Natural killer cell (primary cell): ENCODE results near the gene FAR2. TPM values are rescaled to one million over a fixed set of nuclear protein-coding genes. Genes with fewer than 3 reads are reported as not detected.

ENCODE experiments used
- ATAC-seq, 3 donors: fragments of 150-1000 bp in 2 of 3; fragments of 200-7000 bp in 1 of 3; cut with Tn5 transposase; 1 replicate in 1 of 3; 2 replicates in 2 of 3; pipeline ENCODE4 v1.10.0; 2021; ENCODE audit warnings: mild to moderate bottlenecking in 2 of 3, moderate library complexity in 2 of 3
- DNase-seq, 2 donors: peaks; one replicate each; pipeline versions ENCODE4 v3.0.0 to v3.0.0-alpha.2; 2013 to 2021; ENCODE audit warnings: mixed read lengths in 1 of 2
- H3K27ac ChIP-seq: one replicate; pipeline ENCODE4 v1.5.1; 2013; ENCODE audit warnings: mild to moderate bottlenecking, low read length
- H3K27me3 ChIP-seq: one replicate; pipeline ENCODE4 v1.6.1; 2013; ENCODE audit warnings: low read length; ENCODE audit not compliant: control insufficient read depth, insufficient read depth
- H3K36me3 ChIP-seq: one replicate; pipeline ENCODE4 v1.6.1; 2013; ENCODE audit warnings: low read length; ENCODE audit not compliant: control insufficient read depth, insufficient read depth
- H3K4me1 ChIP-seq: one replicate; pipeline ENCODE4 v1.6.1; 2013; ENCODE audit warnings: low read length; ENCODE audit not compliant: control insufficient read depth, insufficient read depth
- H3K4me3 ChIP-seq: one replicate; pipeline ENCODE4 v1.5.1; 2013; ENCODE audit warnings: low read length
- H3K9me3 ChIP-seq: one replicate; pipeline ENCODE4 v1.6.1; 2013; ENCODE audit warnings: low read length; ENCODE audit not compliant: control insufficient read depth, insufficient read depth
- H3K27ac Mint-ChIP-seq, 2 donors: one replicate each; pipeline ENCODE4 v1.8.0; 2022; ENCODE audit warnings: mild to moderate bottlenecking in 2 of 2, mixed read lengths in 2 of 2, moderate library complexity in 1 of 2
- H3K27me3 Mint-ChIP-seq, 2 donors: one replicate each; pipeline ENCODE4 v1.8.0; 2022; ENCODE audit warnings: low read depth in 2 of 2, mixed read lengths in 2 of 2
- H3K36me3 Mint-ChIP-seq: one replicate; pipeline ENCODE4 v1.8.0; 2022; ENCODE audit warnings: mixed read lengths
- H3K4me1 Mint-ChIP-seq, 2 donors: one replicate each; pipeline ENCODE4 v1.8.0; 2022; ENCODE audit warnings: mixed read lengths in 2 of 2
- H3K4me3 Mint-ChIP-seq: one replicate; pipeline ENCODE4 v1.8.0; 2022; ENCODE audit warnings: mild to moderate bottlenecking, moderate library complexity, mixed read lengths
- H3K9me3 Mint-ChIP-seq, 2 donors: one replicate each; pipeline ENCODE4 v1.8.0; 2022; ENCODE audit warnings: mixed read lengths in 2 of 2
- CTCF ChIP-seq: fragments of 200-600 bp; IDR thresholded peaks from one replicate; pipeline ENCODE4 v1.8.0; 2022; ENCODE audit warnings: antibody characterized with exemption
- WGBS: methylation state at CpG from one replicate; pipeline ENCODE4 v1.1.7; 2013; ENCODE audit warnings: missing lambda C conversion rate; ENCODE audit not compliant: insufficient coverage; 5-methylcytosine and 5-hydroxymethylcytosine counted together
- intact Hi-C: fragments of 100-400 bp; cut with micrococcal nuclease; formaldehyde crosslinking; loops from one replicate; pipeline ENCODE4 v1.14.2; 2022
- total RNA-seq, 4 donors: library from RNA; stranded (reverse); fragments of 120-200 nt in 1 of 4; gene quantifications; one replicate each; pipeline versions ENCODE4 v1.2.3 to v1.2.4, GENCODE V29; 2013 to 2022

The FAR2 gene
- total RNA-seq, 3 donors from 2014 or later (not counting 1 experiment from before 2014, with no cell fraction given): 1.5 to 3.5 (median 1.7) TPM

- no peaks in the 10 kb centered on the region for H3K4me1 ChIP-seq
- Mint-ChIP-seq H3K27ac (no peak overlapping the region), H3K27me3 (peaks cover 0 to 2% of the 10 kb centered on the region in 2 donors), H3K36me3 (no peaks in the 10 kb centered on the region), H3K4me3 (no peak overlapping the region), H3K4me1 (no peaks in the 10 kb centered on the region), H3K9me3 (no peaks in the 10 kb centered on the region)
- H3K27ac ChIP-seq: no peak overlapping the region
- intact Hi-C loops: no loop called here
- no peaks in the 10 kb centered on the region for H3K27me3 ChIP-seq
- WGBS: 91% methylated on average over 2 of the region's 3 CpGs
- H3K36me3 ChIP-seq: no peaks in the 10 kb centered on the region
- no peak for TF ChIP-seq CTCF
- DNase-seq (no peak), ATAC-seq (no peak)
- H3K4me3 ChIP-seq: no peak overlapping the region
- H3K9me3 ChIP-seq: no peaks in the 10 kb centered on the region
These were observed 96.2 kb downstream of the FAR2 start for GRCh38 chr12:29245246-29245645.

- intact Hi-C loops: no loop called here
- WGBS: no CpG with 5 or more reads among the region's 2 CpGs
These were observed 100.9 kb downstream of the FAR2 start for GRCh38 chr12:29249930-29250329.

GRCh38 chr12:29253906-29254625, 105.0 kb downstream of the FAR2 start:
- no peaks in the 10 kb centered on the region for H3K36me3 Mint-ChIP-seq
- Histone ChIP-seq H3K4me3 (no peak overlapping the region), H3K27me3 (no peaks in the 10 kb centered on the region), H3K27ac (no peak overlapping the region), H3K36me3 (no peaks in the 10 kb centered on the region), H3K4me1 (no peaks in the 10 kb centered on the region), H3K9me3 (no peaks in the 10 kb centered on the region)
- TF ChIP-seq CTCF: no peak
- H3K27ac Mint-ChIP-seq: no peak overlapping the region
- WGBS: 97% methylated on average over 2 of the region's 2 CpGs
- H3K27me3 Mint-ChIP-seq: no peaks in the 10 kb centered on the region
- H3K4me3 Mint-ChIP-seq: no peak overlapping the region
- H3K9me3 Mint-ChIP-seq: no peaks in the 10 kb centered on the region
- ATAC-seq (no peak), DNase-seq (no peak)
- intact Hi-C loops: no loop called here
- H3K4me1 Mint-ChIP-seq: peaks cover 0 to 12% of the 10 kb centered on the region in 2 donors

More at GRCh38 chr12:29249930-29250329, 100.9 kb downstream of the FAR2 start:
- no peak for TF ChIP-seq CTCF
- DNase-seq (no peak), ATAC-seq (no peak)
- no peak overlapping the region for H3K4me3 ChIP-seq
- no peaks in the 10 kb centered on the region for H3K27me3 ChIP-seq
- H3K36me3 Mint-ChIP-seq: no peaks in the 10 kb centered on the region
- no peak overlapping the region for H3K27ac ChIP-seq
- no peaks in the 10 kb centered on the region for H3K4me1 Mint-ChIP-seq
- no peak overlapping the region for H3K27ac Mint-ChIP-seq
- H3K4me3 Mint-ChIP-seq: no peak overlapping the region
- no peaks in the 10 kb centered on the region for H3K4me1 ChIP-seq
- H3K9me3 ChIP-seq: no peaks in the 10 kb centered on the region
- no peaks in the 10 kb centered on the region for H3K36me3 ChIP-seq
- no peaks in the 10 kb centered on the region for H3K9me3 Mint-ChIP-seq
- no peaks in the 10 kb centered on the region for H3K27me3 Mint-ChIP-seq

GRCh38 chr12:29255042-29255441, 106.0 kb downstream of the FAR2 start:
- DNase-seq (no peak), ATAC-seq (peak in 1 of 3 donors; percentile 21)
- H3K4me1 ChIP-seq: no peaks in the 10 kb centered on the region
- H3K27me3 ChIP-seq: no peaks in the 10 kb centered on the region
- Mint-ChIP-seq H3K36me3 (peaks cover under 1% of the 10 kb centered on the region), H3K9me3 (no peaks in the 10 kb centered on the region), H3K27ac (no peak overlapping the region), H3K4me1 (peaks cover 0 to 12% of the 10 kb centered on the region in 2 donors), H3K4me3 (no peak overlapping the region), H3K27me3 (no peaks in the 10 kb centered on the region)
- H3K4me3 ChIP-seq: no peak overlapping the region
- intact Hi-C loops: no loop called here
- no peaks in the 10 kb centered on the region for H3K36me3 ChIP-seq
- no peak overlapping the region for H3K27ac ChIP-seq
- no peaks in the 10 kb centered on the region for H3K9me3 ChIP-seq
- TF ChIP-seq CTCF: no peak
